Measurements from ENCODE around the gene STK39. TPM values are rescaled to one million over a fixed set of nuclear protein-coding genes. Genes with fewer than 3 reads are reported as not detected.

Gene STK39
- total RNA-seq, 1 experiment from 2014 or later: 2.9 TPM

GRCh38 chr2:168159754-168160585 lies 87.4 kb downstream of the STK39 start:
- Mint-ChIP-seq H3K4me1 (ENCODE audit: low read depth, unreplicated experiment) (no peaks in the 10 kb centered on the region), H3K27ac (ENCODE audit: unreplicated experiment) (no peak overlapping the region), H3K9me3 (ENCODE audit: unreplicated experiment) (no peaks in the 10 kb centered on the region), H3K4me3 (ENCODE audit: unreplicated experiment) (no peak overlapping the region), H3K36me3 (ENCODE audit: insufficient read depth, unreplicated experiment) (no peaks in the 10 kb centered on the region), H3K27me3 (ENCODE audit: insufficient read depth, unreplicated experiment) (no peaks in the 10 kb centered on the region)
- intact Hi-C loops (cut with micrococcal nuclease; ENCODE audit: unreplicated experiment): no loop called here
- no peaks in the 10 kb centered on the region for H3K27me3 ChIP-seq (replicated peaks; ENCODE audit: control insufficient read depth, insufficient read depth, low read length)
- ChIA-PET CTCF (interaction anchor here (2.0 kb wide), 1 partner anchor 177 kb away, joined by 21 read pairs; no protein-coding TSS in a partner anchor), POLR2A (no interaction called here)
- TF ChIP-seq, protein P1, sequence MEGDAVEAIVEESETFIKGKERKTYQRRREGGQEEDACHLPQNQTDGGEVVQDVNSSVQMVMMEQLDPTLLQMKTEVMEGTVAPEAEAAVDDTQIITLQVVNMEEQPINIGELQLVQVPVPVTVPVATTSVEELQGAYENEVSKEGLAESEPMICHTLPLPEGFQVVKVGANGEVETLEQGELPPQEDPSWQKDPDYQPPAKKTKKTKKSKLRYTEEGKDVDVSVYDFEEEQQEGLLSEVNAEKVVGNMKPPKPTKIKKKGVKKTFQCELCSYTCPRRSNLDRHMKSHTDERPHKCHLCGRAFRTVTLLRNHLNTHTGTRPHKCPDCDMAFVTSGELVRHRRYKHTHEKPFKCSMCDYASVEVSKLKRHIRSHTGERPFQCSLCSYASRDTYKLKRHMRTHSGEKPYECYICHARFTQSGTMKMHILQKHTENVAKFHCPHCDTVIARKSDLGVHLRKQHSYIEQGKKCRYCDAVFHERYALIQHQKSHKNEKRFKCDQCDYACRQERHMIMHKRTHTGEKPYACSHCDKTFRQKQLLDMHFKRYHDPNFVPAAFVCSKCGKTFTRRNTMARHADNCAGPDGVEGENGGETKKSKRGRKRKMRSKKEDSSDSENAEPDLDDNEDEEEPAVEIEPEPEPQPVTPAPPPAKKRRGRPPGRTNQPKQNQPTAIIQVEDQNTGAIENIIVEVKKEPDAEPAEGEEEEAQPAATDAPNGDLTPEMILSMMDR (IDR thresholded peaks at IDR 0.05; ENCODE audit: insufficient read depth in 1 of 2, low read depth in 1 of 2, low read length in 1 of 2, severe bottlenecking in 1 of 2, unreplicated experiment in 1 of 2): no peak
- no peak for DNase-seq
- H3K4me1 ChIP-seq: no peaks in the 10 kb centered on the region
- H3K4me3 ChIP-seq (ENCODE audit: low read depth, low read length): no peak overlapping the region
- no peaks in the 10 kb centered on the region for H3K9me3 ChIP-seq
- no TSS peak for BruUV-seq (replicated peaks)
- H3K36me3 ChIP-seq (ENCODE audit: control insufficient read depth, insufficient read depth, low read length): no peaks in the 10 kb centered on the region

DNA sequence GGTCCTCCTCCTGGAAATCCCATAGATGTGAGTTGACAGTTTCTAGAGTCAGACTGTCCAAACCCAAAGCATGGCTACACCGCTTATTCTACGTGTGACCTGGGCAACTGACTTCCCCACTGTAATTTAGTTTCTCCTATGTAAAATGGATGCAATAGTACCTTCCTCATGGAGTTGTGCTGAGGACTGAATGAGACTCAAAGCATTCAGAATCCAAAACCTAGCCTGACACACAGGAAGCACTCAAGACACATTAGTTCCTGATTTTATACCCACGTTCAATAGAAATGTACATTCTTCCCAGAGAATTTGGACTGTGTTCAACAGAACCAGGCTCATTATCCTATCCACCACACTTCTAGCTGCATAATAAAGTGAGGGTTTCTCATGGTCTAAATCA lies 88.8 kb downstream of the STK39 start:
- intact Hi-C loops (cut with micrococcal nuclease; ENCODE audit: unreplicated experiment): no loop called here
- no TSS peak for BruUV-seq (replicated peaks)
- Histone ChIP-seq H3K4me1 (no peaks in the 10 kb centered on the region), H3K4me3 (ENCODE audit: low read depth, low read length) (no peak overlapping the region), H3K36me3 (ENCODE audit: control insufficient read depth, insufficient read depth, low read length) (no peaks in the 10 kb centered on the region), H3K27me3 (replicated peaks; ENCODE audit: control insufficient read depth, insufficient read depth, low read length) (no peaks in the 10 kb centered on the region), H3K9me3 (no peaks in the 10 kb centered on the region)
- no peak for DNase-seq
- Mint-ChIP-seq H3K27ac (ENCODE audit: unreplicated experiment) (no peak overlapping the region), H3K4me1 (ENCODE audit: low read depth, unreplicated experiment) (no peaks in the 10 kb centered on the region), H3K27me3 (ENCODE audit: insufficient read depth, unreplicated experiment) (no peaks in the 10 kb centered on the region), H3K36me3 (ENCODE audit: insufficient read depth, unreplicated experiment) (no peaks in the 10 kb centered on the region), H3K4me3 (ENCODE audit: unreplicated experiment) (no peak overlapping the region), H3K9me3 (ENCODE audit: unreplicated experiment) (no peaks in the 10 kb centered on the region)
- CTCF ChIA-PET: interaction anchor here (0.7 kb wide), 1 partner anchor 308 kb away, joined by 3 read pairs; no protein-coding TSS in a partner anchor
- POLR2A ChIA-PET: no interaction called here
- TF ChIP-seq, protein P1 (IDR thresholded peaks at IDR 0.05; ENCODE audit: insufficient read depth in 1 of 2, low read depth in 1 of 2, low read length in 1 of 2, severe bottlenecking in 1 of 2, unreplicated experiment in 1 of 2): no peak

GRCh38 chr2:168157926-168158325 lies 89.5 kb downstream of the STK39 start:
- no peaks in the 10 kb centered on the region for H3K36me3 Mint-ChIP-seq (ENCODE audit: insufficient read depth, unreplicated experiment)
- TF ChIP-seq, protein P1 (IDR thresholded peaks at IDR 0.05; ENCODE audit: insufficient read depth in 1 of 2, low read depth in 1 of 2, low read length in 1 of 2, severe bottlenecking in 1 of 2, unreplicated experiment in 1 of 2): no peak
- DNase-seq: no peak
- H3K4me3 Mint-ChIP-seq (ENCODE audit: unreplicated experiment): no peak overlapping the region
- H3K36me3 ChIP-seq (ENCODE audit: control insufficient read depth, insufficient read depth, low read length): no peaks in the 10 kb centered on the region
- no peaks in the 10 kb centered on the region for H3K4me1 ChIP-seq
- no peaks in the 10 kb centered on the region for H3K27me3 Mint-ChIP-seq (ENCODE audit: insufficient read depth, unreplicated experiment)
- H3K4me1 Mint-ChIP-seq (ENCODE audit: low read depth, unreplicated experiment): no peaks in the 10 kb centered on the region
- H3K27ac Mint-ChIP-seq (ENCODE audit: unreplicated experiment): no peak overlapping the region
- intact Hi-C loops (cut with micrococcal nuclease; ENCODE audit: unreplicated experiment): no loop called here
- no peaks in the 10 kb centered on the region for H3K9me3 ChIP-seq
- no TSS peak for BruUV-seq (replicated peaks)
- CTCF ChIA-PET: no interaction called here
- H3K9me3 Mint-ChIP-seq (ENCODE audit: unreplicated experiment): no peaks in the 10 kb centered on the region
- no peak overlapping the region for H3K4me3 ChIP-seq (ENCODE audit: low read depth, low read length)
- POLR2A ChIA-PET: no interaction called here
- no peaks in the 10 kb centered on the region for H3K27me3 ChIP-seq (replicated peaks; ENCODE audit: control insufficient read depth, insufficient read depth, low read length)

All from Caco-2 (cell line).